Fibroblast of lung (primary cell): Measurements from ENCODE around the gene FAM169A. TPM values are rescaled to one million over a fixed set of nuclear protein-coding genes. Genes with fewer than 3 reads are reported as not detected.
"Not testable (repeated sequence)": the region's sequence is repeated elsewhere in the genome, so short reads cannot be mapped to it uniquely, and the experiment has no call there.

Source experiments
- DNase-seq, 2 donors: peaks; one replicate each; pipeline versions ENCODE4 v3.0.0 to v3.0.0-alpha.2; 2010; ENCODE audit warnings: low read depth in 2 of 2
- H2AFZ ChIP-seq: 2 replicates; pipeline ENCODE4 v1.5.1; 2012; ENCODE audit warnings: low read length, control low read depth, inconsistent platforms
- H3K27ac ChIP-seq: 2 replicates; pipeline ENCODE4 v1.5.1; 2011; ENCODE audit warnings: low read length, control low read depth; ENCODE audit not compliant: insufficient read depth
- H3K27me3 ChIP-seq: 2 replicates; pipeline ENCODE4 v1.5.1; 2011; ENCODE audit warnings: mild to moderate bottlenecking, low read length; ENCODE audit not compliant: control insufficient read depth, insufficient read depth
- H3K36me3 ChIP-seq: 2 replicates; pipeline ENCODE4 v1.5.1; 2011; ENCODE audit warnings: low read length; ENCODE audit not compliant: control insufficient read depth, insufficient read depth
- H3K4me1 ChIP-seq: 2 replicates; pipeline ENCODE4 v1.5.1; 2011; ENCODE audit warnings: low read length; ENCODE audit not compliant: control insufficient read depth, insufficient read depth; ENCODE audit errors: extremely low read depth
- H3K4me2 ChIP-seq: 2 replicates; pipeline ENCODE4 v1.5.1; 2011; ENCODE audit warnings: low read length, control low read depth; ENCODE audit not compliant: insufficient read depth; ENCODE audit errors: extremely low read depth
- H3K4me3 ChIP-seq, 4 experiments: fragments of 200-600 bp in 1 of 4; sonication (generic) in 1 of 4; replicated peaks in 1 of 4; 2 replicates each; pipeline ENCODE4 v1.5.1; 2011 to 2016; ENCODE audit warnings: low read length in 4 of 4, low read depth in 3 of 4, mild to moderate bottlenecking in 3 of 4, control low read depth in 2 of 4, inconsistent platforms in 1 of 4, mixed read lengths in 1 of 4; ENCODE audit not compliant: insufficient read depth in 1 of 4; ENCODE audit errors: control extremely low read depth in 1 of 4
- H3K79me2 ChIP-seq: 2 replicates; pipeline ENCODE4 v1.5.1; 2012; ENCODE audit warnings: mild to moderate bottlenecking, low read length, inconsistent platforms; ENCODE audit not compliant: control insufficient read depth, insufficient read depth
- H3K9ac ChIP-seq: 2 replicates; pipeline ENCODE4 v1.5.1; 2011; ENCODE audit warnings: mild to moderate bottlenecking, low read length, control low read depth; ENCODE audit not compliant: insufficient read depth
- H3K9me3 ChIP-seq: 2 replicates; pipeline ENCODE4 v1.5.1; 2012; ENCODE audit warnings: low read depth, low read length; ENCODE audit not compliant: control insufficient read depth, insufficient read depth
- H4K20me1 ChIP-seq: 2 replicates; pipeline ENCODE4 v1.5.1; 2011; ENCODE audit warnings: low read length; ENCODE audit not compliant: control insufficient read depth, insufficient read depth; ENCODE audit errors: extremely low read depth
- EZH2 ChIP-seq: IDR thresholded peaks from 2 replicates; pipeline ENCODE4 v1.5.1; 2012; ENCODE audit warnings: low read length, control low read depth, mild to moderate bottlenecking; ENCODE audit errors: missing control alignments
- polyA plus RNA-seq, 2 donors: library from polyadenylated mRNA; depleted of rRNA in 1 of 2; stranded (reverse) in 1 of 2; unstranded in 1 of 2; fragments of >200 nt; gene quantifications; 2 replicates each; pipeline ENCODE4 v1.2.1, GENCODE V29; 2011 to 2012; ENCODE audit warnings: missing spikeins in 1 of 2
- total RNA-seq: library from RNA; depleted of rRNA; stranded (reverse); fragments of >200 nt; gene quantifications from 2 replicates; pipeline ENCODE4 v1.2.1, GENCODE V29; 2014
- TF ChIP-seq, protein P1 (sequence below), 2 donors: IDR thresholded peaks in 1 of 2; conservative IDR thresholded peaks in 1 of 2; 1 replicate in 1 of 2; 2 replicates in 1 of 2; pipeline ENCODE4 v1.5.1; 2011 to 2012; ENCODE audit warnings: low read length in 2 of 2, control low read depth in 1 of 2, inconsistent platforms in 1 of 2, low read depth in 1 of 2, mild to moderate bottlenecking in 1 of 2

FAM169A gene
- total and polyA plus RNA-seq, 2 donors (not counting 1 experiment from before 2014, with no cell fraction given): 0.61 to 1.2 TPM

DNA sequence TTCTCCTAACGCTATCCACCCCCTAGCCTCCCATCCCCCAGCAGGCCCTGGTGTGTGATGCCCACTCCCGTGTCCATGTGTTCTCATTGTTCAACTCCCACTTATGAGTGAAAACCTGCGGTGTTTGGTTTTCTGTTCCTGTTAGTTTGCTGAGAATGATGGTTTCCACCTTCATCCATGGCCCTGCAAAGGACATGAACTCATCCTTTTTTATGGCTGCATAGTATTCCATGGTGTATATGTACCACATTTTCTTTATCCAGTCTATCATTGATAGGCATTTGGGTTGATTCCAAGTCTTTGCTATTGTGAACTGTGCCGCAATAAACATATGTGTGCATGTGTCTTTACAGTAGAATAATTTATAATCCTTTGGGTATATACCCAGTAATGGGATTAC, 38.5 kb upstream of the FAM169A start:
- H3K4me1 ChIP-seq, H3K36me3 ChIP-seq, H3K4me2 ChIP-seq, H3K27ac ChIP-seq, H3K9ac ChIP-seq, H3K79me2 ChIP-seq, H3K9me3 ChIP-seq, H4K20me1 ChIP-seq, DNase-seq, H3K27me3 ChIP-seq, H2AFZ ChIP-seq, H3K4me3 ChIP-seq: not testable (repeated sequence)

DNA sequence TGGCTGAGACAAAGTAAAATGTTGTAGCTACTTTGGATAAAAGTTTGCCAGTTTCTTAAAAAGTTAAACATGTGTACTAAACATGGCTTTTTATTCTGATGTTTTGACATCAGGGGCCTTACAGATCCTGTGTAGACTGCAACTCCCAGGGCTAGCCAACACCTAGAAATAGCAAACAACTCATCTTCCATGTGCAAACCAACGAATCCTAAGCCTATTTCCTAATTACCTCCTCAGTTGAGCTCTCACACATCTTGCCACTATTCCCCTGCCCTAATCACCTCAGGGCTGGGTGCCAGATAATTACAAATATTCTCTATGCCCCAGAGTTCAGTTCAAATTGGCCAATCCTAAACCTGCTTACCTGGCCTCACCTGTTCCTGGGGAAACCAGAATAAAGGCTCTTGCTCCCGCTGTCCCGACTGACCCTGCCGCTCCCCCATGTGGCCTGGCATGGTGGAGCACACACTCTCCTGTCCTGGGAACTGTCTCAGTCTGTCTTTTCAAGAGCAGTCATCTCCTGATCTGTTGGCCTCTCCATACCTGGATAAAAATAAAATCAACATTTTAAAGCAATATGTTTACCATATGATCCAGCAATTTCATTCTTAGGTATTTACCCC, 37.1 kb upstream of the FAM169A start:
- Histone ChIP-seq H3K27me3 (no peaks in the 10 kb centered on the region), H3K4me3 (no peak overlapping the region), H3K79me2 (no peaks in the 10 kb centered on the region), H3K9ac (no peak overlapping the region), H3K4me2 (no peak overlapping the region), H3K9me3 (no peaks in the 10 kb centered on the region), H4K20me1 (no peaks in the 10 kb centered on the region), H3K4me1 (no peaks in the 10 kb centered on the region), H3K36me3 (no peaks in the 10 kb centered on the region), H3K27ac (no peak overlapping the region), H2AFZ (no peak overlapping the region)
- DNase-seq: no peak
- TF ChIP-seq, protein P1, sequence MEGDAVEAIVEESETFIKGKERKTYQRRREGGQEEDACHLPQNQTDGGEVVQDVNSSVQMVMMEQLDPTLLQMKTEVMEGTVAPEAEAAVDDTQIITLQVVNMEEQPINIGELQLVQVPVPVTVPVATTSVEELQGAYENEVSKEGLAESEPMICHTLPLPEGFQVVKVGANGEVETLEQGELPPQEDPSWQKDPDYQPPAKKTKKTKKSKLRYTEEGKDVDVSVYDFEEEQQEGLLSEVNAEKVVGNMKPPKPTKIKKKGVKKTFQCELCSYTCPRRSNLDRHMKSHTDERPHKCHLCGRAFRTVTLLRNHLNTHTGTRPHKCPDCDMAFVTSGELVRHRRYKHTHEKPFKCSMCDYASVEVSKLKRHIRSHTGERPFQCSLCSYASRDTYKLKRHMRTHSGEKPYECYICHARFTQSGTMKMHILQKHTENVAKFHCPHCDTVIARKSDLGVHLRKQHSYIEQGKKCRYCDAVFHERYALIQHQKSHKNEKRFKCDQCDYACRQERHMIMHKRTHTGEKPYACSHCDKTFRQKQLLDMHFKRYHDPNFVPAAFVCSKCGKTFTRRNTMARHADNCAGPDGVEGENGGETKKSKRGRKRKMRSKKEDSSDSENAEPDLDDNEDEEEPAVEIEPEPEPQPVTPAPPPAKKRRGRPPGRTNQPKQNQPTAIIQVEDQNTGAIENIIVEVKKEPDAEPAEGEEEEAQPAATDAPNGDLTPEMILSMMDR (conservative IDR thresholded peaks at IDR 0.05 in 1 of 2, IDR thresholded peaks at IDR 0.05 in 1 of 2; ENCODE audit: low read depth in 1 of 2, low read length in 2 of 2): peak; percentile 20 to 29
- TF ChIP-seq EZH2: no peak

DNA sequence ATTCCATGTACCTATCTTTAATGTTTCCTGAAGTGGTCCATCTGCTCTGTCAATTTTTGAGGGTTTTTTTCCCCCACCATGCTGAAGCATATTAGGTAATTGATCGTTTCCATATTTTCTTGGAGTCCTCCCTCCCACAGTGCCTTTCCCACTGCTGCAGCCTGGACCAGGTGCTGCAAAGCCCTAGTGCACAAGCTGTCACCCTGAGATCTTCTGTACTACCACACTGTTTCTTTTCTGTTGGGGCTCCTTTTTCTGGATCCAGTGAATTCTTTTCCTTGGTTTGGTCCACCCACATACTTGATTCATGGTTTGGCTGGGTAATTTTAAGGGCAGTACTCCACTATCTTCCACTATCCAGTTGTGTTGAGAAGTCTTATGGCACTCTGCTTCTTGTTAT, 30.9 kb upstream of the FAM169A start:
- H3K79me2 ChIP-seq: no peaks in the 10 kb centered on the region
- no peaks in the 10 kb centered on the region for H3K27me3 ChIP-seq
- no peaks in the 10 kb centered on the region for H3K36me3 ChIP-seq
- no peak overlapping the region for H3K4me3 ChIP-seq
- H3K4me2 ChIP-seq: no peak overlapping the region
- no peaks in the 10 kb centered on the region for H3K4me1 ChIP-seq
- no peak for DNase-seq
- no peaks in the 10 kb centered on the region for H4K20me1 ChIP-seq
- no peaks in the 10 kb centered on the region for H3K9me3 ChIP-seq
- TF ChIP-seq, protein P1 (conservative IDR thresholded peaks at IDR 0.05 in 1 of 2, IDR thresholded peaks at IDR 0.05 in 1 of 2; ENCODE audit: low read depth in 1 of 2, low read length in 2 of 2): no peak
- TF ChIP-seq EZH2: no peak
- H2AFZ ChIP-seq: no peak overlapping the region
- no peak overlapping the region for H3K9ac ChIP-seq
- H3K27ac ChIP-seq: no peak overlapping the region
